Measurements from ENCODE around the gene CACNA2D2.

- no peak for TF ChIP-seq CTCF (IDR thresholded peaks at IDR 0.05)
- TF ChIP-seq POLR2A (IDR thresholded peaks at IDR 0.05), result no peak
Observed at GRCh38 chr3:50445919-50446318, 57.5 kb downstream of the CACNA2D2 start.

Data from lower leg skin (tissue), 3 donors.